HCT116 (cell line): ENCODE data around the gene HCST. TPM values are rescaled to one million over a fixed set of nuclear protein-coding genes. Genes with fewer than 3 reads are reported as not detected.

Source experiments
- ATAC-seq: fragments of 200-7000 bp; cut with Tn5 transposase; 2 replicates; pipeline ENCODE4 v1.9.1; 2020; ENCODE audit warnings: mild to moderate bottlenecking, moderate library complexity
- BruUV-seq: library from RNA; stranded (reverse); fragments of 400-500 nt; replicated peaks from 2 replicates; lab custom pipeline; 2021; lab: Mats Ljungman, UMichigan
- CTCF ChIA-PET: fragments of 300-600 bp; sonication (Branson Sonifier 250); formaldehyde crosslinking; loops from one replicate; lab custom pipeline; 2021; ENCODE audit warnings: antibody characterized with exemption; lab: Charles Lee
- POLR2A ChIA-PET: fragments of 300-600, 350-600 bp; sonication (Branson Sonifier 250); formaldehyde crosslinking; loops from one replicate; lab custom pipeline; 2021; ENCODE audit warnings: antibody characterized with exemption; lab: Charles Lee
- RAD21 ChIA-PET, 2 experiments: fragments of 300-600 bp; sonication (Branson Sonifier 250); formaldehyde crosslinking; loops; one replicate each; lab custom pipeline; 2023; ENCODE audit warnings: low total read pairs in 2 of 2; ENCODE audit not compliant: uncharacterized antibody in 2 of 2, unreplicated experiment in 2 of 2, low non-redundant PET in 1 of 2; lab: Charles Lee
- DNase-seq: peaks from one replicate; pipeline ENCODE4 v3.0.0-alpha.2; 2010; ENCODE audit warnings: low read depth, low spot score
- H2AFZ ChIP-seq: fragments of 200-600 bp; shearing (Covaris generic), sonication (generic); 2 replicates; pipeline ENCODE4 v1.6.1; 2017; ENCODE audit warnings: low read depth, mixed run types, mixed read lengths, antibody characterized with exemption, low read length; ENCODE audit not compliant: poor library complexity, severe bottlenecking
- H3K27ac ChIP-seq: 2 replicates; pipeline ENCODE4 v1.5.1; 2012; ENCODE audit warnings: low read depth, low read length
- H3K27me3 ChIP-seq: fragments of 200-600 bp; sonication (generic); 2 replicates; pipeline ENCODE4 v1.6.1; 2016; ENCODE audit warnings: mixed run types, low read length, mixed read lengths; ENCODE audit not compliant: insufficient read depth
- H3K36me3 ChIP-seq, 2 experiments: fragments of 200-500 bp in 1 of 2; fragments of 200-600 bp in 1 of 2; sonication (Bioruptor generic) in 1 of 2; sonication (generic) in 1 of 2; 2 replicates each; pipeline versions ENCODE4 v1.5.1 to v1.6.1; 2014 to 2016; ENCODE audit warnings: low read length in 2 of 2, inconsistent platforms in 1 of 2, mixed read lengths in 1 of 2, mixed run types in 1 of 2; ENCODE audit not compliant: insufficient read depth in 2 of 2, control insufficient read depth in 1 of 2
- H3K4me1 ChIP-seq, 2 experiments: fragments of 200-600 bp in 1 of 2; sonication (generic) in 1 of 2; 2 replicates each; pipeline versions ENCODE4 v1.5.1 to v1.6.1; 2012 to 2017; ENCODE audit warnings: low read length in 2 of 2, inconsistent platforms in 1 of 2, mild to moderate bottlenecking in 1 of 2, mixed read lengths in 1 of 2, mixed run types in 1 of 2, moderate library complexity in 1 of 2; ENCODE audit not compliant: insufficient read depth in 2 of 2, control insufficient read depth in 1 of 2
- H3K4me2 ChIP-seq: fragments of 200-600 bp; sonication (generic); 2 replicates; pipeline ENCODE4 v1.6.1; 2017; ENCODE audit warnings: mixed run types, low read length, mixed read lengths
- H3K4me3 ChIP-seq, 2 experiments: fragments of 200-600 bp in 1 of 2; sonication (generic) in 1 of 2; replicated peaks in 1 of 2; 2 replicates each; pipeline ENCODE4 v1.5.1; 2011 to 2016; ENCODE audit warnings: low read length in 2 of 2, control low read depth in 1 of 2, low read depth in 1 of 2, mild to moderate bottlenecking in 1 of 2, mixed read lengths in 1 of 2, mixed run types in 1 of 2
- H3K79me2 ChIP-seq: fragments of 200-600 bp; sonication (generic); 2 replicates; pipeline ENCODE4 v1.6.1; 2017; ENCODE audit warnings: mild to moderate bottlenecking, mixed run types, low read length, moderate library complexity, mixed read lengths; ENCODE audit not compliant: insufficient read depth
- H3K9ac ChIP-seq: fragments of 200-600 bp; sonication (generic); 2 replicates; pipeline ENCODE4 v1.6.1; 2016; ENCODE audit warnings: low read length, mixed read lengths
- H3K9me2 ChIP-seq: fragments of 200-600 bp; sonication (generic), shearing (Covaris generic); 2 replicates; pipeline ENCODE4 v1.6.1; 2017; ENCODE audit warnings: mixed run types, mild to moderate bottlenecking, moderate library complexity; ENCODE audit not compliant: insufficient read depth
- H3K9me3 ChIP-seq, 2 experiments: fragments of 200-500 bp in 1 of 2; fragments of 200-600 bp in 1 of 2; sonication (Bioruptor generic) in 1 of 2; sonication (generic) in 1 of 2; 2 replicates each; pipeline ENCODE4 v1.6.1; 2014 to 2017; ENCODE audit warnings: low read length in 2 of 2, mixed read lengths in 2 of 2, inconsistent platforms in 1 of 2, low read depth in 1 of 2, mild to moderate bottlenecking in 1 of 2, mixed run types in 1 of 2, moderate library complexity in 1 of 2; ENCODE audit not compliant: control insufficient read depth in 1 of 2, insufficient read depth in 1 of 2
- H4K20me1 ChIP-seq: fragments of 200-600 bp; sonication (generic), shearing (Covaris generic); 2 replicates; pipeline ENCODE4 v1.6.1; 2017; ENCODE audit warnings: mixed run types, mild to moderate bottlenecking, moderate library complexity; ENCODE audit not compliant: insufficient read depth
- CTCF ChIP-seq, 3 experiments: fragments of 200-600 bp in 1 of 3; sonication (generic) in 1 of 3; IDR thresholded peaks in 2 of 3; conservative IDR thresholded peaks in 1 of 3; 2 replicates each; pipeline ENCODE4 v1.5.1; 2012 to 2017; ENCODE audit warnings: low read depth in 2 of 3, low read length in 2 of 3, antibody characterized with exemption in 1 of 3, borderline replicate concordance in 1 of 3, control low read depth in 1 of 3, mild to moderate bottlenecking in 1 of 3, mixed read lengths in 1 of 3, mixed run types in 1 of 3, moderate library complexity in 1 of 3; ENCODE audit not compliant: insufficient read depth in 1 of 3
- EGR1 ChIP-seq: IDR thresholded peaks from 2 replicates; pipeline ENCODE4 v1.6.1; 2012; ENCODE audit warnings: low read depth
- EZH2phosphoT487 ChIP-seq: fragments of 200-600 bp; IDR thresholded peaks from 2 replicates; pipeline ENCODE4 v1.6.1; 2018; ENCODE audit warnings: antibody characterized with exemption, borderline replicate concordance
- FOSL1 ChIP-seq: IDR thresholded peaks from 2 replicates; pipeline ENCODE4 v1.6.1; 2012; ENCODE audit warnings: low read depth
- JUND ChIP-seq: IDR thresholded peaks from 2 replicates; pipeline ENCODE4 v1.6.1; 2012
- MAX ChIP-seq: IDR thresholded peaks from 2 replicates; pipeline ENCODE4 v1.6.1; 2012
- POLR2A ChIP-seq: IDR thresholded peaks from 2 replicates; pipeline ENCODE4 v1.7.0; 2011; ENCODE audit warnings: borderline replicate concordance; ENCODE audit not compliant: insufficient read depth, insufficient read length; ENCODE audit errors: extremely low read depth
- SIN3A ChIP-seq: IDR thresholded peaks from 2 replicates; pipeline ENCODE4 v1.6.1; 2012; ENCODE audit warnings: low read depth
- SP1 ChIP-seq: IDR thresholded peaks from 2 replicates; pipeline ENCODE4 v1.6.1; 2012; ENCODE audit warnings: low read depth
- TCF7L2 ChIP-seq: IDR thresholded peaks from 2 replicates; pipeline ENCODE4 v1.7.0; 2011; ENCODE audit warnings: borderline replicate concordance, inconsistent platforms; ENCODE audit not compliant: insufficient read depth, insufficient read length; ENCODE audit errors: extremely low read depth
- YY1 ChIP-seq: IDR thresholded peaks from 2 replicates; pipeline ENCODE4 v1.6.1; 2011; ENCODE audit warnings: low read length, low read depth, moderate library complexity, mild to moderate bottlenecking; ENCODE audit not compliant: insufficient replicate concordance; ENCODE audit errors: extremely low read depth
- intact Hi-C: fragments of 100-400 bp; cut with micrococcal nuclease; formaldehyde crosslinking; loops from 2 replicates; pipeline ENCODE4 v1.10.0; 2022
- total RNA-seq: library from RNA; stranded (reverse); gene quantifications from one replicate; pipeline ENCODE4 v1.2.1, GENCODE V29; 2021; ENCODE audit not compliant: unreplicated experiment

HCST gene
- total RNA-seq, 1 experiment from 2014 or later, result 1.2 TPM

- TF ChIP-seq CTCF (IDR thresholded peaks at IDR 0.05 in 2 of 3, conservative IDR thresholded peaks at IDR 0.05 in 1 of 3; ENCODE audit: borderline replicate concordance in 1 of 3, insufficient read depth in 1 of 3, low read depth in 2 of 3, low read length in 2 of 3) (no peak), SIN3A (no peak), POLR2A (no peak), MAX (no peak), SP1 (no peak), TCF7L2 (no peak), YY1 (no peak), EZH2phosphoT487 (no peak), JUND (no peak)
Observed at GRCh38 chr19:35870798-35871197, 31.5 kb upstream of the HCST start (continued).

GRCh38 chr19:35871611-35872010 lies 30.7 kb upstream of the HCST start:
- Histone ChIP-seq H3K27me3 (no peaks in the 10 kb centered on the region), H3K9me3 (no peaks in the 10 kb centered on the region), H3K9me2 (no peaks in the 10 kb centered on the region), H3K79me2 (no peaks in the 10 kb centered on the region), H3K9ac (no peak overlapping the region), H2AFZ (no peak overlapping the region), H3K4me1 (peaks cover 15 to 30% of the 10 kb centered on the region in 2 experiments; a peak in 3 of 4 replicates), H3K27ac (no peak overlapping the region), H3K36me3 (no peaks in the 10 kb centered on the region), H4K20me1 (no peaks in the 10 kb centered on the region), H3K4me2 (no peak overlapping the region), H3K4me3 (no peak overlapping the region)
- CTCF ChIA-PET, result no interaction called here
- POLR2A ChIA-PET, result no interaction called here
- no TSS peak for BruUV-seq
- DNase-seq (no peak), ATAC-seq (no peak)
- intact Hi-C loops, result no loop called here
- TF ChIP-seq POLR2A (no peak), SIN3A (no peak), EGR1 (no peak), FOSL1 (no peak), MAX (no peak)
- RAD21 ChIA-PET, result no interaction called here
